NCI-H82 (cell line): ENCODE measurements around the gene ZNF543.
"Not testable (repeated sequence)": the region's sequence is repeated elsewhere in the genome, so short reads cannot be mapped to it uniquely, and the experiment has no call there.

Experiments used
- DNase-seq: peaks from one replicate; lab custom pipeline; 2025; lab: John Stamatoyannopoulos, UW

The ZNF543 gene

GRCh38 chr19:57320180-57321084, at the start of gene ZNF543:
ZNF543 (plus strand) TSS chr19:57320472; CDS start chr19:57320854, 382 bp downstream.
- peak; percentile 97 for DNase-seq

GRCh38 chr19:57271280-57271679, 49.0 kb upstream of the ZNF543 start:
- DNase-seq: no peak

- no peak for DNase-seq
Observed at GRCh38 chr19:57273014-57273413, 47.3 kb upstream of the ZNF543 start.

GRCh38 chr19:57276430-57276829, 43.8 kb upstream of the ZNF543 start:
- no peak for DNase-seq

- DNase-seq: not testable (repeated sequence)
Observed at GRCh38 chr19:57278481-57278880, 41.8 kb upstream of the ZNF543 start.

- DNase-seq: peak; percentile 97
Observed at GRCh38 chr19:57279418-57280164, 40.7 kb upstream of the ZNF543 start.

- peak; percentile 98 for DNase-seq
Observed at GRCh38 chr19:57280165-57280961, 39.9 kb upstream of the ZNF543 start, which contains the start of gene ZNF460. ZNF460 (plus strand) TSS chr19:57280485; CDS start chr19:57280807, 322 bp downstream.

GRCh38 chr19:57280962-57281400, 39.3 kb upstream of the ZNF543 start:
- peak; percentile 19 for DNase-seq

- DNase-seq: no peak
Observed at GRCh38 chr19:57282011-57282643, 38.1 kb upstream of the ZNF543 start.

- no peak for DNase-seq
Observed at GRCh38 chr19:57288373-57288772, 31.9 kb upstream of the ZNF543 start.

GRCh38 chr19:57290970-57291369, 29.3 kb upstream of the ZNF543 start:
- DNase-seq: no peak

GRCh38 chr19:57292547-57292946, 27.7 kb upstream of the ZNF543 start:
- DNase-seq: no peak

- DNase-seq: no peak
Observed at GRCh38 chr19:57293719-57294118, 26.6 kb upstream of the ZNF543 start.

GRCh38 chr19:57302020-57302465, 18.2 kb upstream of the ZNF543 start:
- no peak for DNase-seq

- DNase-seq: no peak
Observed at GRCh38 chr19:57302727-57303401, 17.4 kb upstream of the ZNF543 start.

- DNase-seq: no peak
Observed at GRCh38 chr19:57305056-57305455, 15.2 kb upstream of the ZNF543 start.

GRCh38 chr19:57308514-57308913, 11.8 kb upstream of the ZNF543 start:
- no peak for DNase-seq

- no peak for DNase-seq
Observed at GRCh38 chr19:57310792-57311191, 9.5 kb upstream of the ZNF543 start.

- DNase-seq: no peak
Observed at GRCh38 chr19:57314146-57314545, 6.1 kb upstream of the ZNF543 start.

- DNase-seq: no peak
Observed at GRCh38 chr19:57317503-57317902, 2.8 kb upstream of the ZNF543 start.

- DNase-seq: no peak
Observed at GRCh38 chr19:57319869-57320179, 448 bp upstream of the ZNF543 start.
